Endometrial microvascular endothelial cells (primary cell): ENCODE measurements around the gene PTK6. TPM values are rescaled to one million over a fixed set of nuclear protein-coding genes. Genes with fewer than 3 reads are reported as not detected.

Experiments used
- in situ Hi-C: cut with HindIII; loops from 2 replicates; pipeline ENCODE4 v1.10.0; 2017; ENCODE audit warnings: low sequenced_read_pairs, low pct_unique_long_range_greater_than_20kb; ENCODE audit errors: inconsistent ontology term
- total RNA-seq: library from RNA; depleted of rRNA; stranded (reverse); fragments of >200 nt; gene quantifications from one replicate; pipeline ENCODE4 v1.2.3, GENCODE V29; 2015; ENCODE audit errors: inconsistent ontology term

The PTK6 gene
- total RNA-seq, 1 donor from 2014 or later: not detected

GRCh38 chr20:63534831-63535651, 2.1 kb downstream of the PTK6 start:
- in situ Hi-C loops: no loop called here

GRCh38 chr20:63534427-63534830, 2.7 kb downstream of the PTK6 start:
- in situ Hi-C loops: no loop called here

- in situ Hi-C loops: no loop called here
These were observed 3.2 kb downstream of the PTK6 start for GRCh38 chr20:63533871-63534393.

GRCh38 chr20:63533388-63533787, 3.8 kb downstream of the PTK6 start:
- in situ Hi-C loops: no loop called here

- in situ Hi-C loops: no loop called here
These were observed 4.7 kb downstream of the PTK6 start for GRCh38 chr20:63532449-63532971.

GRCh38 chr20:63531686-63532448, 5.3 kb downstream of the PTK6 start:
- in situ Hi-C loops: no loop called here

- in situ Hi-C loops: no loop called here
These were observed 6.4 kb downstream of the PTK6 start for GRCh38 chr20:63530788-63531160.

GRCh38 chr20:63529861-63530787, 7.1 kb downstream of the PTK6 start:
- in situ Hi-C loops: no loop called here

GRCh38 chr20:63529180-63529860, 7.9 kb downstream of the PTK6 start:
- in situ Hi-C loops: no loop called here

- in situ Hi-C loops: no loop called here
These were observed 10.0 kb downstream of the PTK6 start for GRCh38 chr20:63527184-63527583.

- in situ Hi-C loops: no loop called here
These were observed 11.2 kb downstream of the PTK6 start for GRCh38 chr20:63525971-63526370.

- in situ Hi-C loops: no loop called here
These were observed 12.0 kb downstream of the PTK6 start for GRCh38 chr20:63525185-63525584.

- in situ Hi-C loops: no loop called here
These were observed 14.1 kb downstream of the PTK6 start for GRCh38 chr20:63522981-63523611.

- in situ Hi-C loops: no loop called here
These were observed 14.9 kb downstream of the PTK6 start for GRCh38 chr20:63522091-63522868.

GRCh38 chr20:63521602-63522001, 15.6 kb downstream of the PTK6 start:
- in situ Hi-C loops: no loop called here

GRCh38 chr20:63520934-63521601, 16.1 kb downstream of the PTK6 start:
- in situ Hi-C loops: no loop called here

GRCh38 chr20:63520504-63520933, 16.7 kb downstream of the PTK6 start, which contains the start of gene PPDPF:
Gene PPDPF, plus strand, starts transcription at chr20:63520765. Its CDS starts 544 bp downstream, at chr20:63521309.
- in situ Hi-C loops: no loop called here
